H9 (cell line): ENCODE results near the gene TBC1D13. TPM values are rescaled to one million over a fixed set of nuclear protein-coding genes. Genes with fewer than 3 reads are reported as not detected.

Experiments used
- DNase-seq: peaks from one replicate; pipeline ENCODE4 v3.0.0-alpha.2; 2017
- H2AFZ ChIP-seq: one replicate; pipeline ENCODE4 v1.6.1; 2013; ENCODE audit warnings: mild to moderate bottlenecking, low read length, control low read depth, moderate library complexity
- H2AK5ac ChIP-seq: 2 replicates; pipeline ENCODE4 v1.6.1; 2013; ENCODE audit warnings: low read length, control low read depth, mixed read lengths; ENCODE audit not compliant: insufficient read length
- H2BK120ac ChIP-seq: one replicate; pipeline ENCODE4 v1.6.1; 2013; ENCODE audit warnings: low read depth, mild to moderate bottlenecking, low read length, control low read depth, inconsistent platforms; ENCODE audit not compliant: poor library complexity, severe bottlenecking
- H2BK12ac ChIP-seq: 2 replicates; pipeline ENCODE4 v1.6.1; 2013; ENCODE audit warnings: low read length, control low read depth, mixed read lengths, low read depth; ENCODE audit not compliant: insufficient read length
- H2BK15ac ChIP-seq: 2 replicates; pipeline ENCODE4 v1.6.1; 2013; ENCODE audit warnings: low read depth, low read length, control low read depth
- H2BK20ac ChIP-seq: one replicate; pipeline ENCODE4 v1.6.1; 2013; ENCODE audit warnings: low read depth, mild to moderate bottlenecking, low read length, control low read depth, inconsistent platforms; ENCODE audit not compliant: poor library complexity, severe bottlenecking
- H2BK5ac ChIP-seq: 2 replicates; pipeline ENCODE4 v1.6.1; 2013; ENCODE audit warnings: low read length, control low read depth, mixed read lengths; ENCODE audit not compliant: insufficient read length
- H3K14ac ChIP-seq: 2 replicates; pipeline ENCODE4 v1.6.1; 2013; ENCODE audit warnings: low read length, control low read depth; ENCODE audit not compliant: insufficient read depth
- H3K18ac ChIP-seq: 2 replicates; pipeline ENCODE4 v1.6.1; 2013; ENCODE audit warnings: low read depth, mild to moderate bottlenecking, mixed read lengths, low read length, control low read depth; ENCODE audit not compliant: insufficient read length
- H3K23ac ChIP-seq: 2 replicates; pipeline ENCODE4 v1.6.1; 2013; ENCODE audit warnings: low read length, control low read depth, mixed read lengths, low read depth; ENCODE audit not compliant: insufficient read length
- H3K23me2 ChIP-seq: 2 replicates; pipeline ENCODE4 v1.6.1; 2013; ENCODE audit warnings: low read depth, mild to moderate bottlenecking, mixed read lengths, low read length, control low read depth; ENCODE audit not compliant: insufficient read length, poor library complexity, severe bottlenecking
- H3K27ac ChIP-seq: 2 replicates; pipeline ENCODE4 v1.5.1; 2013; ENCODE audit warnings: low read length, control low read depth, mixed read lengths, low read depth; ENCODE audit not compliant: insufficient read length
- H3K27me3 ChIP-seq: 2 replicates; pipeline ENCODE4 v1.6.1; 2013; ENCODE audit warnings: low read length, control low read depth, inconsistent platforms; ENCODE audit not compliant: insufficient read depth
- H3K4ac ChIP-seq: 2 replicates; pipeline ENCODE4 v1.6.1; 2013; ENCODE audit warnings: low read depth, mild to moderate bottlenecking, control low read depth, inconsistent platforms, low read length, moderate library complexity
- H3K4me1 ChIP-seq: 2 replicates; pipeline ENCODE4 v1.6.1; 2013; ENCODE audit warnings: low read length, control low read depth, inconsistent platforms; ENCODE audit not compliant: insufficient read depth
- H3K4me2 ChIP-seq: 2 replicates; pipeline ENCODE4 v1.6.1; 2013; ENCODE audit warnings: low read length, control low read depth, mixed read lengths; ENCODE audit not compliant: insufficient read length, insufficient read depth
- H3K56ac ChIP-seq: 2 replicates; pipeline ENCODE4 v1.6.1; 2013; ENCODE audit warnings: low read depth, mild to moderate bottlenecking, mixed read lengths, low read length, control low read depth; ENCODE audit not compliant: insufficient read length
- H3K79me1 ChIP-seq: 2 replicates; pipeline ENCODE4 v1.6.1; 2013; ENCODE audit warnings: low read depth, mild to moderate bottlenecking, moderate library complexity, low read length, control low read depth, inconsistent platforms; ENCODE audit not compliant: insufficient read depth, poor library complexity, severe bottlenecking
- H3K79me2 ChIP-seq: 2 replicates; pipeline ENCODE4 v1.6.1; 2013; ENCODE audit warnings: low read length, control low read depth, inconsistent platforms; ENCODE audit not compliant: insufficient read depth
- H3K9ac ChIP-seq: 2 replicates; pipeline ENCODE4 v1.6.1; 2013; ENCODE audit warnings: low read length, control low read depth, mixed read lengths; ENCODE audit not compliant: insufficient read length; ENCODE audit errors: extremely low read depth
- H3K9me3 ChIP-seq: one replicate; pipeline ENCODE4 v1.6.1; 2013; ENCODE audit warnings: low read depth, low read length, inconsistent platforms; ENCODE audit not compliant: control insufficient read depth
- H3T11ph ChIP-seq: one replicate; pipeline ENCODE4 v1.6.1; 2013; ENCODE audit warnings: mild to moderate bottlenecking, low read length, control low read depth, inconsistent platforms
- H4K20me1 ChIP-seq: one replicate; pipeline ENCODE4 v1.6.1; 2013; ENCODE audit not compliant: control insufficient read depth, insufficient read length, insufficient read depth
- H4K5ac ChIP-seq: 2 replicates; pipeline ENCODE4 v1.6.1; 2013; ENCODE audit warnings: low read depth, mild to moderate bottlenecking, mixed read lengths, low read length, control low read depth; ENCODE audit not compliant: insufficient read length
- H4K8ac ChIP-seq: replicated peaks from 2 replicates; pipeline ENCODE4 v1.6.1; 2013; ENCODE audit warnings: low read length, control low read depth, mixed read lengths, low read depth; ENCODE audit not compliant: insufficient read length
- H4K91ac ChIP-seq: 2 replicates; pipeline ENCODE4 v1.6.1; 2013; ENCODE audit warnings: low read depth, mild to moderate bottlenecking, moderate library complexity, mixed read lengths, low read length, control low read depth; ENCODE audit not compliant: insufficient read length
- H3K27ac Mint-ChIP-seq, 3 experiments: 2 replicates in 2 of 3; 3 replicates in 1 of 3; pipeline ENCODE4 v1.8.0; 2020 to 2021; ENCODE audit warnings: mixed read lengths in 3 of 3, mild to moderate bottlenecking in 1 of 3, moderate library complexity in 1 of 3
- H3K27me3 Mint-ChIP-seq: 2 replicates; pipeline ENCODE4 v1.8.0; 2021; ENCODE audit warnings: low read depth, mild to moderate bottlenecking, moderate library complexity, mixed read lengths
- H3K36me3 Mint-ChIP-seq, 3 experiments: 2 replicates in 2 of 3; 3 replicates in 1 of 3; pipeline ENCODE4 v1.8.0; 2020 to 2021; ENCODE audit warnings: low read depth in 3 of 3, mixed read lengths in 3 of 3; ENCODE audit not compliant: insufficient read depth in 1 of 3
- H3K4me1 Mint-ChIP-seq, 2 experiments: 2 replicates each; pipeline ENCODE4 v1.8.0; 2020; ENCODE audit warnings: mixed read lengths in 2 of 2
- H3K4me3 Mint-ChIP-seq, 2 experiments: 2 replicates in 1 of 2; 3 replicates in 1 of 2; pipeline ENCODE4 v1.8.0; 2020 to 2021; ENCODE audit warnings: mild to moderate bottlenecking in 2 of 2, mixed read lengths in 2 of 2, moderate library complexity in 1 of 2
- H3K9me3 Mint-ChIP-seq, 2 experiments: 2 replicates in 1 of 2; 3 replicates in 1 of 2; pipeline ENCODE4 v1.8.0; 2020; ENCODE audit warnings: mild to moderate bottlenecking in 2 of 2, mixed read lengths in 2 of 2, moderate library complexity in 1 of 2
- WGBS: extraction: QIAGEN DNeasy Blood & Tissue Kit; methylation state at CpG from one replicate; pipeline ENCODE4 v1.1.7; 2013; ENCODE audit warnings: missing lambda C conversion rate, low lambda C conversion rate, mixed read lengths; ENCODE audit not compliant: insufficient read length; ENCODE audit errors: extremely low coverage; 5-methylcytosine and 5-hydroxymethylcytosine counted together
- total RNA-seq: library from RNA; stranded (reverse); gene quantifications from 2 replicates; pipeline ENCODE4 v1.2.1, GENCODE V29; 2021
- TF ChIP-seq, protein P1 (sequence below): fragments of 200-600 bp; sonication (generic); conservative IDR thresholded peaks from 3 replicates; pipeline ENCODE4 v1.8.0; 2021; ENCODE audit warnings: antibody characterized with exemption, mild to moderate bottlenecking

TBC1D13 gene
- total RNA-seq, 1 experiment from 2014 or later = 27.3 TPM

DNA sequence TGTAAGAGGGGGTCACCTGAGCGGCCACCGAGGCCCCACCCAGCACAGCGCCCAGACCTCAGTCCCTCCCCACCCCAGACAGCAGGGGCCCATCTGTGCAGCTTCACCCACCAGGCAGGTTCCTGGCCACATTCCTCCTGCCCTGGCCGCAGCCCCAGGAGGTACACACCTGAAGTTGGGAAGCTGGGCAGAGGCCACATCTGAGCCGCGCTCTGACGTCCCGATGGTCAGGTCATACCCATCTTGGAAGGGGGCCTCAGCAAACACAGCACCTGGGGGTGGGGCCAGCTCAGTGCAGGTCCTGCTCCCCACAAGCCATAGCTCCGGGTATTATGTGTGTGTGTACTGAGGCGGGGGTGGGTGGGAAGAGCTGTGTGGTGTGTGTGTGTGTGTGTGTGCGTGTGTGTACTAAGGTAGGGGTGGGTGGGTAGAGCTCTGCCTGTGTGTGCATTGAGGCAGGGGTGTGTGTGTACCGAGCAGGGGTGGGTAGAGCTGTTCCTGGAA lies 36.9 kb downstream of the TBC1D13 start:
- Mint-ChIP-seq H3K27ac (no peak overlapping the region), H3K4me3 (no peak overlapping the region), H3K4me1 (peaks cover 15 to 20% of the 10 kb centered on the region in 2 experiments), H3K9me3 (no peaks in the 10 kb centered on the region), H3K36me3 (peaks cover 37 to 79% (median 77%) of the 10 kb centered on the region in 3 experiments; a peak in 6 of 7 replicates), H3K27me3 (no peaks in the 10 kb centered on the region; the same call in 1 of the 2 replicates)
- TF ChIP-seq, protein P1, sequence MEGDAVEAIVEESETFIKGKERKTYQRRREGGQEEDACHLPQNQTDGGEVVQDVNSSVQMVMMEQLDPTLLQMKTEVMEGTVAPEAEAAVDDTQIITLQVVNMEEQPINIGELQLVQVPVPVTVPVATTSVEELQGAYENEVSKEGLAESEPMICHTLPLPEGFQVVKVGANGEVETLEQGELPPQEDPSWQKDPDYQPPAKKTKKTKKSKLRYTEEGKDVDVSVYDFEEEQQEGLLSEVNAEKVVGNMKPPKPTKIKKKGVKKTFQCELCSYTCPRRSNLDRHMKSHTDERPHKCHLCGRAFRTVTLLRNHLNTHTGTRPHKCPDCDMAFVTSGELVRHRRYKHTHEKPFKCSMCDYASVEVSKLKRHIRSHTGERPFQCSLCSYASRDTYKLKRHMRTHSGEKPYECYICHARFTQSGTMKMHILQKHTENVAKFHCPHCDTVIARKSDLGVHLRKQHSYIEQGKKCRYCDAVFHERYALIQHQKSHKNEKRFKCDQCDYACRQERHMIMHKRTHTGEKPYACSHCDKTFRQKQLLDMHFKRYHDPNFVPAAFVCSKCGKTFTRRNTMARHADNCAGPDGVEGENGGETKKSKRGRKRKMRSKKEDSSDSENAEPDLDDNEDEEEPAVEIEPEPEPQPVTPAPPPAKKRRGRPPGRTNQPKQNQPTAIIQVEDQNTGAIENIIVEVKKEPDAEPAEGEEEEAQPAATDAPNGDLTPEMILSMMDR = no peak
- Histone ChIP-seq H2BK15ac (no peak overlapping the region), H3K79me1 (peaks cover 5% of the 10 kb centered on the region), H2BK120ac (no peak overlapping the region), H3T11ph (no peak overlapping the region), H3K4me2 (no peak overlapping the region), H2AK5ac (no peak overlapping the region), H2AFZ (no peak overlapping the region), H3K79me2 (peaks cover 2% of the 10 kb centered on the region; the same call in 1 of the 2 replicates), H4K20me1 (no peaks in the 10 kb centered on the region), H2BK12ac (no peak overlapping the region), H3K14ac (no peak overlapping the region; the same call in 1 of the 2 replicates), H3K27me3 (no peaks in the 10 kb centered on the region), H3K9me3 (no peaks in the 10 kb centered on the region), H2BK20ac (no peak overlapping the region), H4K8ac (no peak overlapping the region), H3K56ac (no peak overlapping the region), H4K91ac (no peak overlapping the region), H3K4me1 (no peaks in the 10 kb centered on the region), H2BK5ac (no peak overlapping the region), H3K4ac (no peak overlapping the region), H3K23ac (no peak overlapping the region), H3K18ac (no peak overlapping the region), H3K9ac (no peak overlapping the region), H3K27ac (no peak overlapping the region), H3K23me2 (peaks cover 9% of the 10 kb centered on the region), H4K5ac (no peak overlapping the region)
- no CpG with 5 or more reads among the region's 12 CpGs for WGBS
- DNase-seq = no peak
